HEK293T (cell line): ENCODE results near the gene LAMC1.

ENCODE experiments used
- CTCF ChIA-PET: fragments of 350-600 bp; formaldehyde crosslinking; extraction: SDS; loops from one replicate; lab custom pipeline; 2021; ENCODE audit warnings: antibody characterized with exemption, inconsistent platforms; lab: Yijun Ruan, JAX
- POLR2A ChIA-PET: fragments of 350-600 bp; formaldehyde crosslinking; extraction: SDS; loops from one replicate; lab custom pipeline; 2020; ENCODE audit warnings: antibody characterized with exemption, inconsistent platforms; lab: Yijun Ruan, JAX
- DNase-seq: peaks from one replicate; pipeline ENCODE4 v3.0.0; 2012; ENCODE audit warnings: mixed read lengths; ENCODE audit errors: extremely low spot score
- ARNT ChIP-seq: fragments of 450-650 bp; IDR thresholded peaks from 2 replicates; pipeline ENCODE4 v1.6.1; 2017; ENCODE audit warnings: mild to moderate bottlenecking
- BHLHE40 ChIP-seq: fragments of 450-650 bp; IDR thresholded peaks from 2 replicates; pipeline ENCODE4 v1.6.1; 2016; ENCODE audit warnings: mild to moderate bottlenecking, moderate library complexity, borderline replicate concordance
- CTBP1 ChIP-seq: fragments of 450-650 bp; IDR thresholded peaks from 2 replicates; pipeline ENCODE4 v1.6.1; 2016; ENCODE audit warnings: borderline replicate concordance
- ELF4 ChIP-seq: fragments of 450-650 bp; IDR thresholded peaks from 2 replicates; pipeline ENCODE4 v1.6.1; 2017; ENCODE audit warnings: antibody characterized with exemption
- FOXA1 ChIP-seq: fragments of 450-650 bp; IDR thresholded peaks from 2 replicates; pipeline ENCODE4 v1.6.1; 2016; ENCODE audit warnings: mild to moderate bottlenecking
- FOXK2 ChIP-seq: fragments of 450-650 bp; IDR thresholded peaks from 2 replicates; pipeline ENCODE4 v1.6.1; 2016; ENCODE audit warnings: mild to moderate bottlenecking
- FOXM1 ChIP-seq: fragments of 450-650 bp; IDR thresholded peaks from 2 replicates; pipeline ENCODE4 v1.6.1; 2017; ENCODE audit warnings: mild to moderate bottlenecking, borderline replicate concordance
- HDGF ChIP-seq: fragments of 450-650 bp; IDR thresholded peaks from 2 replicates; pipeline ENCODE4 v1.6.1; 2017; ENCODE audit warnings: antibody characterized with exemption, borderline replicate concordance
- L3MBTL2 ChIP-seq: fragments of 450-650 bp; conservative IDR thresholded peaks from 2 replicates; pipeline ENCODE4 v1.6.1; 2016; ENCODE audit warnings: mild to moderate bottlenecking
- LEF1 ChIP-seq: fragments of 450-650 bp; IDR thresholded peaks from 2 replicates; pipeline ENCODE4 v1.6.1; 2017; ENCODE audit warnings: mild to moderate bottlenecking, borderline replicate concordance
- NFRKB ChIP-seq: fragments of 450-650 bp; IDR thresholded peaks from 2 replicates; pipeline ENCODE4 v1.6.1; 2016; ENCODE audit warnings: mild to moderate bottlenecking, moderate library complexity
- SP1 ChIP-seq: fragments of 450-650 bp; IDR thresholded peaks from 2 replicates; pipeline ENCODE4 v1.6.1; 2017
- SUZ12 ChIP-seq: fragments of 450-650 bp; IDR thresholded peaks from 2 replicates; pipeline ENCODE4 v1.6.1; 2016; ENCODE audit warnings: mild to moderate bottlenecking
- TARDBP ChIP-seq: fragments of 450-650 bp; IDR thresholded peaks from 2 replicates; pipeline ENCODE4 v1.6.1; 2016
- ZNF384 ChIP-seq: fragments of 450-650 bp; IDR thresholded peaks from 2 replicates; pipeline ENCODE4 v1.6.1; 2016
- TF ChIP-seq, protein P1 (sequence below): fragments of 450-650 bp; IDR thresholded peaks from 2 replicates; pipeline ENCODE4 v1.6.1; 2016

Gene LAMC1

DNA sequence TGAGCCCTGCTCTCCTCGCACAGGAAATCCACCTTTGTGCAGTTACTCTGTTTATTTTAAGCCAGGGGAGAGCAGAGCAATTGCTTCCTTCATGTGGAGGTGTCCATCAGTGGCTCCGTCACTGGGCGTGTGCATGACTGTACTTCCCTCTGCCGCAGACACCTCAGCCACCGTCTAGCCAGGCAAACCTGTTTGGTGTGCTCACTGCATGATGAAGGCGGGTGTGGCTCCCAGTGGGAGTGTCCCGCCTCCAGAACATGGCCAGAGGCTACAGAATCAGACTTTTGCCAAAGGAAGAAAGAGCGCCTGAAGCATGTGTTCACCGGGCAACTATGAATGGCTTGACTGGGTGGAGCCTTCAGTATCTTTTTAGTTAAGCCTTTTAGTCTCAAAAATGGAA, 136.7 kb downstream of the LAMC1 start:
- ChIA-PET POLR2A (no interaction called here), CTCF (no interaction called here)
- TF ChIP-seq SP1, result no peak
- no peak for TF ChIP-seq TARDBP
- no peak for TF ChIP-seq FOXK2
- TF ChIP-seq NFRKB, result no peak
- no peak for TF ChIP-seq CTBP1
- TF ChIP-seq SUZ12, result no peak
- TF ChIP-seq ARNT, result no peak
- TF ChIP-seq FOXM1, result no peak
- no peak for TF ChIP-seq LEF1
- no peak for TF ChIP-seq HDGF
- TF ChIP-seq, protein P1, sequence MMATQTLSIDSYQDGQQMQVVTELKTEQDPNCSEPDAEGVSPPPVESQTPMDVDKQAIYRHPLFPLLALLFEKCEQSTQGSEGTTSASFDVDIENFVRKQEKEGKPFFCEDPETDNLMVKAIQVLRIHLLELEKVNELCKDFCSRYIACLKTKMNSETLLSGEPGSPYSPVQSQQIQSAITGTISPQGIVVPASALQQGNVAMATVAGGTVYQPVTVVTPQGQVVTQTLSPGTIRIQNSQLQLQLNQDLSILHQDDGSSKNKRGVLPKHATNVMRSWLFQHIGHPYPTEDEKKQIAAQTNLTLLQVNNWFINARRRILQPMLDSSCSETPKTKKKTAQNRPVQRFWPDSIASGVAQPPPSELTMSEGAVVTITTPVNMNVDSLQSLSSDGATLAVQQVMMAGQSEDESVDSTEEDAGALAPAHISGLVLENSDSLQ, result no peak
- TF ChIP-seq BHLHE40, result no peak
- no peak for TF ChIP-seq ELF4
- TF ChIP-seq L3MBTL2, result no peak
- no peak for TF ChIP-seq ZNF384
- no peak for TF ChIP-seq FOXA1
- DNase-seq, result no peak

DNA sequence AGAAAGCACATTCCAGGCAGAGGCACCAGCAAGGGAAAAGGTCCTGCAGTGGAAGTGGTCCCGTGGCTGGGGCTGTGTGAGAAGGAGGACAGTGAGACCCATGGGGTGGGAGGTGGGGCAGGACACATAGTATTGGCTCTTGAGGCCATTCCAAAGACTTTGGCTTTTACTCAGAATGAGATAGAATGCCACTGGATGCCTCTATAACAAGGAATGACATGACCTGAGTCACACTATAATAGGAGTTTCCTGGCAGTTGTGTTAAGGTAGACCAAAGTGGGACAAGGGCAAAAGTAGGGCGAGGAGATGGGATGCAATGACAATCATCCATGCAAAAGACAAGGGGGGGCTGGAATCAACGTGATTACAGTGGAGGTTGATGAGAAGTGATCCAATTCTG, 138.2 kb downstream of the LAMC1 start:
- CTCF ChIA-PET, result no interaction called here
- DNase-seq, result no peak
- TF ChIP-seq FOXM1 (no peak), SUZ12 (no peak), BHLHE40 (no peak), ZNF384 (no peak), LEF1 (no peak), NFRKB (no peak), HDGF (no peak), FOXK2 (no peak), L3MBTL2 (no peak), ARNT (no peak), TARDBP (no peak), ELF4 (no peak), CTBP1 (no peak), SP1 (no peak), FOXA1 (no peak)
- TF ChIP-seq, protein P1, result no peak
- POLR2A ChIA-PET, result no interaction called here

DNA sequence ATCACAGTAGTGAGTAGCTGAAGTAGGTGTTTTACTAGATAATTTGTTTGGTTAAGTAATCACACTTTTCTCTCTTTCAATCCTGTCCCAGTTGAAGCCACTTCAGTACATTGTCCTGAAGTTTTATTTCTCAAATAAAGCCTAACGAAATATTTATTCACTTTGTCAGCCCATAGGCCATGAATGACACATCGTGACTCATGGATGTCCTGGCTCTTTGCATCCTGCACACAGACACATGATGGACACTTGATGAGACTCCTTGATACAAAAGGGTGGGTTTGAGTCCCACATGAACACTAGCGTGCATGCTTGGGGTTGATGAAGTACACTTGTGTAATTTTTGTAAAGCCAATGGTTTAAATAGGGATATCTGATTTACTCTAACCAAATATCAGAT, 140.1 kb downstream of the LAMC1 start:
- DNase-seq, result no peak
- CTCF ChIA-PET, result no interaction called here
- POLR2A ChIA-PET, result no interaction called here
- TF ChIP-seq FOXK2 (no peak), BHLHE40 (no peak), ZNF384 (no peak), CTBP1 (no peak), L3MBTL2 (no peak), TARDBP (no peak), FOXA1 (no peak), HDGF (no peak), LEF1 (no peak), SP1 (no peak), ELF4 (no peak), SUZ12 (no peak), NFRKB (no peak), FOXM1 (no peak), ARNT (no peak)
- TF ChIP-seq, protein P1, result no peak

DNA sequence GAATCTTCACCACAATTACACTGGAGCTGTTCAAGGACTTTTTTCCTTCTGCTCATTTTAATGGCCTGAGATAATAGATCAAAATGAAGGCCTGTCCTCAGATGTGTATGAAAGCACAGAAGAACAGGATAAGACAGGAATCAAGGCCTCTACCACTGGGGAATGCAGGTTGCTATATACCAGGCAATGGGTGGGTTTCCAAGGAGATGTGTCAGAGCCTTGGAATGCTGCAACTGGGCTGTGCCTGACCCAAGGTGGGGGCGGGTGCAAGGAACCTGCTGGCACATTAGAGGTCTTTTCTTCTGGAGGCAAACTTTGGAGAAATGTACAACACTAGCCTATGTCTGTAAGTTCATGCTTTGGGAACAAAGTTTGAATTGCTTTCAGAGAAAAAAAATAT, 141.1 kb downstream of the LAMC1 start:
- CTCF ChIA-PET, result no interaction called here
- DNase-seq, result no peak
- TF ChIP-seq SUZ12, result no peak
- no peak for TF ChIP-seq NFRKB
- TF ChIP-seq CTBP1, result no peak
- TF ChIP-seq LEF1, result no peak
- TF ChIP-seq ARNT, result no peak
- POLR2A ChIA-PET, result no interaction called here

DNA sequence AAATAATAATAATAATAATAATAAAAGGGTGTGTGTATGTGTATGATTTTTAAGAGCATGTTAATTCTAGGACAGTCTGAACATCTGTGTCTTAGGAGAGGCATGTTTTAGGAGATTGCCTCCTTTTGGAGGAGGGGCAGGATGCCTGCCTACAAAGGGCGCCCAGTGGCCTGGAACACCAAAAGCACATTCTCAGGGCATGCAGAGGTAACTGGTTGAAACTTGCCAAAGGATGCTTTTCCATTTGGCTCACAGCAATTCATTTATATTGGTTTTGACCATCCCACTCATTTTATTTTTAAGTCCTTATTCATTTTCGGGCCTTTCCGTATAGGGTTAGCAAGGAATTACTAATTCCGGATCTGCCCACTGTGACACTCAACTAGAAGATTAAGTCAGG, 141.7 kb downstream of the LAMC1 start:
- CTCF ChIA-PET, result no interaction called here
- TF ChIP-seq ARNT (no peak), L3MBTL2 (no peak), LEF1 (no peak), CTBP1 (no peak), ELF4 (no peak), NFRKB (no peak), FOXM1 (no peak), HDGF (no peak), FOXA1 (no peak), BHLHE40 (no peak), ZNF384 (no peak)
- POLR2A ChIA-PET, result no interaction called here
- no peak for DNase-seq

DNA sequence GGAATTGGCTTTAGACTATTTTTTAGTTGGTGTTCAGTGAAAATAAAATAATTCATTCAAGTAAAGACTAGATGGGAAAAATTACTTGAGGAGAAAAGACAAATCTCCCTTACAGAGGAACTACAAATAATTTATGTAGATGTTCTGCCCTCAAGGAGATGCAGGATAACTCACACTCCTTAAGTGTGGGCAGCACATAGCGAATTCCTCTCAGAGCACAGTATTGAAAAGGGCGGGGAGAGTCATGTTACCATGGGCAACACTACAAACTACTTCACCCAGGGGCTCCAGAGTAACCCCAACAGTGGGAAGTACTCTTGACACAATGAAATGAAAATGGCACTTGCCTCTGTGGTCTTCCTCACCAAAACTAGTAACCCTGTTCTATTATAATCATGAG, 142.2 kb downstream of the LAMC1 start:
- ChIA-PET POLR2A (no interaction called here), CTCF (no interaction called here)
- no peak for DNase-seq
- TF ChIP-seq LEF1 (no peak), SUZ12 (no peak), HDGF (no peak), BHLHE40 (no peak), FOXM1 (no peak), ELF4 (no peak), SP1 (no peak), CTBP1 (no peak), FOXK2 (no peak), NFRKB (no peak), ARNT (no peak)
- TF ChIP-seq, protein P1, result no peak
